ENCODE measurements around the gene NCF1. TPM values are rescaled to one million over a fixed set of nuclear protein-coding genes. Genes with fewer than 3 reads are reported as not detected.
"Not testable (repeated sequence)": the region's sequence is repeated elsewhere in the genome, so short reads cannot be mapped to it uniquely, and the experiment has no call there.

NCF1 gene
- total RNA-seq, result 1 to 10 TPM in 3 of 4 donors, under 1 TPM in 1; 0.67 to 6.0 (median 2.1) TPM

GRCh38 chr7:74773760-74774750 is at the start of gene NCF1:
TSS of gene NCF1 (plus strand) at chr7:74774011. CDS start at chr7:74774032, 21 bp downstream.
- intact Hi-C loops (cut with DNase I); DNase-seq; H3K27ac ChIP-seq; H3K4me1 ChIP-seq; H3K27me3 ChIP-seq; H3K36me3 ChIP-seq; H3K9me3 ChIP-seq; H3K4me3 ChIP-seq (replicated peaks in 1 of 3): not testable (repeated sequence)
- no CpG with 5 or more reads among the region's 21 CpGs for WGBS, 2 donors

- intact Hi-C loops (cut with DNase I), result no loop called here
- DNase-seq, result no peak
- no peak for TF ChIP-seq POLR2A (IDR thresholded peaks at IDR 0.05)
- TF ChIP-seq, protein P1, sequence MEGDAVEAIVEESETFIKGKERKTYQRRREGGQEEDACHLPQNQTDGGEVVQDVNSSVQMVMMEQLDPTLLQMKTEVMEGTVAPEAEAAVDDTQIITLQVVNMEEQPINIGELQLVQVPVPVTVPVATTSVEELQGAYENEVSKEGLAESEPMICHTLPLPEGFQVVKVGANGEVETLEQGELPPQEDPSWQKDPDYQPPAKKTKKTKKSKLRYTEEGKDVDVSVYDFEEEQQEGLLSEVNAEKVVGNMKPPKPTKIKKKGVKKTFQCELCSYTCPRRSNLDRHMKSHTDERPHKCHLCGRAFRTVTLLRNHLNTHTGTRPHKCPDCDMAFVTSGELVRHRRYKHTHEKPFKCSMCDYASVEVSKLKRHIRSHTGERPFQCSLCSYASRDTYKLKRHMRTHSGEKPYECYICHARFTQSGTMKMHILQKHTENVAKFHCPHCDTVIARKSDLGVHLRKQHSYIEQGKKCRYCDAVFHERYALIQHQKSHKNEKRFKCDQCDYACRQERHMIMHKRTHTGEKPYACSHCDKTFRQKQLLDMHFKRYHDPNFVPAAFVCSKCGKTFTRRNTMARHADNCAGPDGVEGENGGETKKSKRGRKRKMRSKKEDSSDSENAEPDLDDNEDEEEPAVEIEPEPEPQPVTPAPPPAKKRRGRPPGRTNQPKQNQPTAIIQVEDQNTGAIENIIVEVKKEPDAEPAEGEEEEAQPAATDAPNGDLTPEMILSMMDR (IDR thresholded peaks at IDR 0.05), result no peak
- Histone ChIP-seq H3K4me3 (replicated peaks in 1 of 3) (no peak overlapping the region), H3K4me1 (no peaks in the 10 kb centered on the region), H3K27me3 (no peaks in the 10 kb centered on the region), H3K27ac (no peak overlapping the region), H3K36me3 (peaks cover 0 to 14% of the 10 kb centered on the region in 2 donors), H3K9me3 (no peaks in the 10 kb centered on the region)
- WGBS, 2 donors, result 78 to 83% methylated on average over 1 of the region's 1 CpG
Measured at GRCh38 chr7:74725840-74726239, 48.0 kb upstream of the NCF1 start.

DNA sequence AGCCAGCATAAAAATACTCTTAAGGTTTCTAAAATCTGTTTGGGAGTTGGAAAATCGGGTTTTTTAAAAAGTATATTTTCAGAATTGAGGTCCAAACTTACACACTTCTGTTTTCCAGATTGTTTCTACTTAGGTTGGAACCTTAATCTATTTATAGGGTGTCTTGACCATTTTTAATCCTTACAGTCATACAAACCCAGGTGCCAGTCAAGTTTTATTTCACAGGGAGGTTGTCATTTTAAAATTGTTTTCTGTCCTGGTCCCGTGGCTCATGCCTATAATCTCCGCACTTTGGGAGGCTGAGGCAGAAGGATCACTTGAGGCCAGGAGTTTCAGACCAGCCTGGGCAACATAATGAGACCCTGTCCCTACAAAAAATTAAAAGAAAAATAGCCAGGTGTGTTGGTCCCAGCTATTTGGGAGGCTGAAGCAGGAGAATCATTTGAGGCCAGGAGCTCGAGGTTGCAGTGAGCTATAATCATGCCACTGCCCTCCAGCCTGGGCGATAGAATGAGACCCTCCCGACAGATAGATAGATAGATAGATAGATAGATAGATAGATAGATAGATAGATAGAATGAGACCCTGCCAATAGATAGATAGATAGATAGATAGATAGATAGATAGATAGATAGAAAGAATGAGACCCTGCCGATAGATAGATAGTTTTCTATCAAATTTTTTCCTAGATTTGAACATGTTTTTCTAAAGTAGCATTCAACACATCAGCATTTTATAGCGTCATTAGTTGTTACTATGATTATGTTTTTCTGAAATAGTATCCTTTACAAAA is 47.3 kb upstream of the NCF1 start:
- TF ChIP-seq, protein P1 (IDR thresholded peaks at IDR 0.05), result no peak
- TF ChIP-seq POLR2A (IDR thresholded peaks at IDR 0.05), result no peak
- H3K4me1 ChIP-seq, result no peaks in the 10 kb centered on the region
- no peaks in the 10 kb centered on the region for H3K27me3 ChIP-seq
- 95 to 96% methylated on average over 8 of the region's 8 CpGs for WGBS, 2 donors
- no peak overlapping the region for H3K4me3 ChIP-seq (replicated peaks in 1 of 3)
- no peak for DNase-seq
- H3K9me3 ChIP-seq, result no peaks in the 10 kb centered on the region
- H3K27ac ChIP-seq, result no peak overlapping the region
- peaks cover 0 to 11% of the 10 kb centered on the region in 2 donors for H3K36me3 ChIP-seq
- intact Hi-C loops (cut with DNase I), result no loop called here

- no CpG with 5 or more reads among the region's 10 CpGs for WGBS, 2 donors
- H3K27me3 ChIP-seq; intact Hi-C loops (cut with DNase I); H3K27ac ChIP-seq; DNase-seq; H3K9me3 ChIP-seq; H3K4me3 ChIP-seq (replicated peaks in 1 of 3); H3K36me3 ChIP-seq; H3K4me1 ChIP-seq: not testable (repeated sequence)
Measured at GRCh38 chr7:74728686-74729085, 45.1 kb upstream of the NCF1 start.

DNA sequence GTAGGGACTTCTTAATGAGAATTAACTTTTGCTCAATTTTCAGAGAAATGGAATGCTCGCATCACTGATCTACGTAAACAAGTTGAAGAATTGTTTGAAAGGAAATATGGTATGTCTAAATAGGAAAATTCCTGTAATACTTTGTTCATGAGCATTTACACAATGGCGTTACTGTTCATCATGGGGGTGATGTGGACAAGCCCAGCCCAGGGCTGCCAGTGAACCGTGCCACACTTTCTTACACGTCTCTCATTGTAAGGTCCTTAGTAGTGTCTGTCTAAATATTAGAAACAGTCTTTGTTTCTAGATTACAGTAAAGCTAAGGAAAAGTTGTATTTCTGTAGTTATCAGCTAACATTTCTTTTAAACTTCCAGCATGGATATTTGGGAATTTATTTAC is 43.6 kb upstream of the NCF1 start:
- H3K4me1 ChIP-seq; H3K27ac ChIP-seq; H3K4me3 ChIP-seq (replicated peaks in 1 of 3); intact Hi-C loops (cut with DNase I); H3K36me3 ChIP-seq; DNase-seq; H3K27me3 ChIP-seq; H3K9me3 ChIP-seq: not testable (repeated sequence)
- WGBS, 2 donors, result no CpG with 5 or more reads among the region's 5 CpGs

DNA sequence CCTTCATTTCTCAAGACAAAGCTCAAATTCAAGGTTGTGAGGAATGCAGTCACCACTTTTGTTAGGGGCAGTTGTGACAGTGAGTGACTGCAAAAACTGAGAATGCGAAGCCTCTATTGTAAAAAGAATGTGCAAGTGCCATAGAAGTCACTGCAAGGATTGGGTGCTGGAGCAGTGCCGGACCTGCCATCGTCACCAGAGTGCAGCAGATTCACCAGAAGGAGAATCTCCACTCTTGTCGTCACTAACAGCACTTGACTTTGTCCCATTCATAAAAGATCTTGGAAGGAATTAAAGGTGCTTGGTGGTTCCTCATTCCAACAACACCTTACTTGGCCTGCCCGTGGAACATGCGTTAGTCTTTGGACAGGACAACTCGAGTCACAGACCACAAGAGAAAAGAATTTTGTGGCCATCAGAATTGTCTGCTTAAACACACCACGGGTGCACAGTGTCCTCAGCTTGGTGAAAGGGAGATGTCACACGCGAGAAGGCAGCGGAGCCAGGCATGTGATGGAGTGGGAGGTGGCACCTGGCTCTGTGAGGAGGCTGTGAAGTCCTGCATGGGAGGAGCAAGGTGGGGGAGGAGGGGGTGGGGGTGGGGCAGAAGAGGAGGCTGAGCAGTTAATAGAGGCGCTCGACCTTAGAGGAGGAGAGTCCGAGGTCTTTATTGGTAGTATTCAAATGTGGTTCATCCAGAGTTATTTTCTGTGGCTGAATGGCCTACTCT is 33.7 kb upstream of the NCF1 start:
- H3K36me3 ChIP-seq; H3K27ac ChIP-seq; intact Hi-C loops (cut with DNase I); H3K27me3 ChIP-seq; DNase-seq; H3K4me1 ChIP-seq; H3K4me3 ChIP-seq (replicated peaks in 1 of 3); H3K9me3 ChIP-seq: not testable (repeated sequence)
- WGBS, 2 donors, result no CpG with 5 or more reads among the region's 14 CpGs

DNA sequence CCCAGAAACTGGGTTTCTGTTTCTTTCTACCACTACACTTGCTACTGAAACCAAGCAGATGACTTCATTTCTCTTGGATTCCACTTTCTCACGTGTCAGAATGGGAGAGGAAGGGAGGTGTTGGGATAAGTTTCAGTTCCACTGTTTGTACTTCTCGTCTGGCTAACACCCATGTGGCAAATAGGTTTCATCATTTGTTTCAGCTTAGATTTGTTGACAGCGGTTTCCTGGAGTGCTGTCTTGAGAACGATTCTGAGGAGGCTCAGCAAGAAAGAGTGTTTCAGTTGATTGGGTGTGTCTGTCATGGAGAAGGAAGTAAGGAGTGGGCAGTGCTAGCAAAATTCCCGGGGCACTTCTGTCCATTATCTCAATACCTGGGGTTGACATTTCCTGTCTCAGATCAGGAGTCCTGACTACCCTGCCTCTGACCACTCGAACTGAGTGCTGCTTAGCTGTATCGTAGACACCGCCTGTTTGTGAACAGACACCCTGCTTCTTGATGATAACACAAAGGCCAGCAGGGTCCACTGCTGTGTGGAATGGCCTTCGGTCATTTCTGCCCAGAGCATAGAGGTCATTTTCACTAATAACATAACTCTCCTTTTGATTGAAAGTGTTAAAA is 29.8 kb upstream of the NCF1 start:
- H3K9me3 ChIP-seq; H3K4me1 ChIP-seq; H3K27ac ChIP-seq; DNase-seq; H3K36me3 ChIP-seq; intact Hi-C loops (cut with DNase I); H3K27me3 ChIP-seq; H3K4me3 ChIP-seq (replicated peaks in 1 of 3): not testable (repeated sequence)
- WGBS, 2 donors, result no CpG with 5 or more reads among the region's 9 CpGs

DNA sequence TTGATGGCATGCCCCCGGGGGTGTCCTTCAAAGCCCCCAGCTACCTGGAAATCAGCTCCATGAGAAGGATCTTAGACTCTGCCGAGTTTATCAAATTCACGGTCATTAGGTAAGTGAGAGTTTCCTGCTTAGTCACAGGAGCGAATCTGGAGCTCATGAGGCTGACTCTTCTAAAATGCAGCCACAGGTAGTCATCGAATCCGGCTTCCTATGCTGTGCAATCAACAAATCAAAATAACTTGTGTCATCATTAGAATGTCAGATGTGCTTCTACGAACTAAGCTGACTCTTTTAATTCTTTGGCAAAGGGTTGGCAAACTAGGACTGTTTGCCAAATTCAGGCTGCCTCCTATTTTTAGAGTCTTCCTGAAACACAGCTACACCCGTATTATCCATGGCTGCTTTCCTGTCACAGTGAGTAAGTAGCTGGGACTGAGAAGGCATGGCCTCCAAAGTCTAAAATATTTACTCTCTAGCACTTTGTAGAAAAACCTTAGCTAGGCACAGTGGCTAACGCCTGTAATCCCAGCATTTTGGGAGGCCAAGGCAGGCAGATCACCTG is 19.8 kb upstream of the NCF1 start:
- intact Hi-C loops (cut with DNase I); H3K9me3 ChIP-seq; DNase-seq; H3K27ac ChIP-seq; H3K4me3 ChIP-seq (replicated peaks in 1 of 3); H3K4me1 ChIP-seq; H3K36me3 ChIP-seq; H3K27me3 ChIP-seq: not testable (repeated sequence)
- WGBS, 2 donors, result no CpG with 5 or more reads among the region's 9 CpGs

DNA sequence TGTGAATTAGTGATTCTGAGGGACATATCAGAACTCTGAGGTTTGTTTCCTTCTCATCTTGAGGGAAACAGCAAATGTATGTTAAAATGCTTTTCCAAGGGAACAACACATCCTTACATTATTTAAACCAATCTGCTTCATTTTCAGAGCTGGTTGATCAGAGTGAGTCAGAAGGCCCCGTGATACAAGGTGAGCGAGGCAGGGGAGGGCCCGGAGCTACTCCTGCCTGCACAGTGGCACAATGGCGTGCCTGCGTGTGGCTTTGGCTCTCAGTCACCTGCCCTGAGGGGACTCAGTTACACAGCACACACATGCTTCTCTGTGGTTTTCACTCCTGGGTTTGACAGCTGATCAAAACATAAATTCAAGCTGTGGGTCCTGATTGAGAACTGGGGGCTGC is 17.1 kb upstream of the NCF1 start:
- intact Hi-C loops (cut with DNase I); H3K9me3 ChIP-seq: not testable (repeated sequence)
- WGBS, 2 donors, result no CpG with 5 or more reads among the region's 5 CpGs

More for the DNA sequence above, 17.1 kb upstream of the NCF1 start:
- H3K36me3 ChIP-seq; H3K4me3 ChIP-seq (replicated peaks in 1 of 3); H3K4me1 ChIP-seq; H3K27ac ChIP-seq; H3K27me3 ChIP-seq; DNase-seq: not testable (repeated sequence)

Measured in thyroid gland (tissue), 4 donors.